HUES64 (cell line): Measurements from ENCODE around the gene SLC37A2.
A peak's percentile ranks its signal among the peaks of the same experiment; 100 is the strongest.

Experiments used
- H3K27ac ChIP-seq: 2 replicates; pipeline ENCODE4 v1.7.0; 2013; ENCODE audit warnings: low read depth, low read length, inconsistent platforms
- H3K27me3 ChIP-seq: 2 replicates; pipeline ENCODE4 v1.6.1; 2013; ENCODE audit warnings: mild to moderate bottlenecking, low read length; ENCODE audit not compliant: insufficient read depth
- H3K36me3 ChIP-seq: 2 replicates; pipeline ENCODE4 v1.6.1; 2013; ENCODE audit warnings: mild to moderate bottlenecking, low read length; ENCODE audit not compliant: insufficient read depth
- H3K4me1 ChIP-seq: 2 replicates; pipeline ENCODE4 v1.6.1; 2013; ENCODE audit warnings: mild to moderate bottlenecking, low read length, moderate library complexity; ENCODE audit not compliant: insufficient read depth
- H3K4me3 ChIP-seq: 2 replicates; pipeline ENCODE4 v1.5.1; 2013; ENCODE audit warnings: mild to moderate bottlenecking, low read length, moderate library complexity
- H3K9ac ChIP-seq: 2 replicates; pipeline ENCODE4 v1.6.1; 2013; ENCODE audit warnings: mild to moderate bottlenecking, low read depth, low read length
- H3K9me3 ChIP-seq: 2 replicates; pipeline ENCODE4 v1.6.1; 2013; ENCODE audit warnings: low read depth, low read length; ENCODE audit not compliant: insufficient read depth
- WGBS: fragments of 150-250, 120-280 bp; methylation state at CpG from one replicate; pipeline ENCODE4 v1.1.7; 2013; ENCODE audit warnings: missing lambda C conversion rate; 5-methylcytosine and 5-hydroxymethylcytosine counted together

Gene SLC37A2

GRCh38 chr11:125092669-125093068 lies 29.6 kb downstream of the SLC37A2 start:
- H3K9me3 ChIP-seq = no peaks in the 10 kb centered on the region
- H3K27ac ChIP-seq = no peak overlapping the region
- WGBS = 87% methylated on average over 6 of the region's 6 CpGs
- H3K4me1 ChIP-seq = peaks cover 20% of the 10 kb centered on the region
- H3K4me3 ChIP-seq = no peak overlapping the region
- H3K36me3 ChIP-seq = peaks cover 8% of the 10 kb centered on the region
- H3K27me3 ChIP-seq = no peaks in the 10 kb centered on the region
- no peak overlapping the region for H3K9ac ChIP-seq

DNA sequence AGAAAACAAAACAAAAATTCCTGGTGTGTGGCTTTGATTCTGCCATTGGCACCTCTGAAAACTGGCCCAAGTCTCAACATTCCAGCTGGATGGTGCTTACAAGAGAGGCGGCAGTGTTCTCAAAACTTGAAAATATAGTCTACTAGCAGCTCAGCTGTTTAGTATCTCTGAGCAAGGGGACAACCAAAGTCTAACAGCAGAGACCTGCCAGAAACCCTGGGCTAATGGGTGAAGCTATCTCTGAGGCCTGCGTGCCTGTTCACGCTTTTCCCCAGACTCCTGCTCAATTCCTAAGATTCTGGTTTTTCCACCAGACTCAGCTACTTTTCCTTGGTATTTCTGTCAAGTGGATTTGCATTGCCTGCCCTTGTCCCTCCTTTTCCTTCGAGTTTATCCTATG lies 30.4 kb downstream of the SLC37A2 start:
- 88% methylated on average over 4 of the region's 4 CpGs for WGBS
- Histone ChIP-seq H3K4me3 (no peak overlapping the region), H3K9ac (no peak overlapping the region), H3K27ac (no peak overlapping the region), H3K4me1 (peaks cover 20% of the 10 kb centered on the region), H3K9me3 (no peaks in the 10 kb centered on the region), H3K27me3 (no peaks in the 10 kb centered on the region), H3K36me3 (peaks cover 15% of the 10 kb centered on the region)

DNA sequence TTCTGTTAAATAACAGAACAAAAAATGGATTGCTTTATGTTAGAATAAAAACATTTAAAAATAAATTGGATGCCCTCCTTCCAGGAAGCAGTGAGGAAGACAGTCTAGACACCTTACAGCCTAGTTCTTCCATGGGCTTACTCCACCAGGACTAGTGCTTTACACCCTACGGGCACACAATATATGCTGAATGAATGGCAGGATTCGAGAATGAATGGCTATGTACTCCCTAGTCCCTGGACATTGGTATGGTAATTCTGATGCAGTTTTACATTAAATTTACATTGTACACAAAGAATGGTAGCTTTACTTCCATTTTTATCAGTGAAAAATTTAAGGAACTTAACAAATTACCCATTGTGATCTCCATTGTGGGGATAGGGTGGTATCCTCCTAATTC lies 31.6 kb downstream of the SLC37A2 start:
- Histone ChIP-seq H3K27me3 (no peaks in the 10 kb centered on the region), H3K9me3 (no peaks in the 10 kb centered on the region), H3K9ac (no peak overlapping the region), H3K36me3 (peaks cover 24% of the 10 kb centered on the region), H3K27ac (no peak overlapping the region), H3K4me3 (no peak overlapping the region), H3K4me1 (peaks cover 20% of the 10 kb centered on the region)
- WGBS = 94% methylated on average over 2 of the region's 2 CpGs

- no peaks in the 10 kb centered on the region for H3K4me1 ChIP-seq
- no peak overlapping the region for H3K9ac ChIP-seq
- peaks cover 6% of the 10 kb centered on the region; the same call in 1 of the 2 replicates for H3K9me3 ChIP-seq
- no peak overlapping the region for H3K4me3 ChIP-seq
- no peaks in the 10 kb centered on the region for H3K27me3 ChIP-seq
- peaks cover 45% of the 10 kb centered on the region for H3K36me3 ChIP-seq
- 96% methylated on average over 1 of the region's 2 CpGs for WGBS
- no peak overlapping the region for H3K27ac ChIP-seq
These were observed 37.0 kb downstream of the SLC37A2 start for GRCh38 chr11:125100136-125100535.

DNA sequence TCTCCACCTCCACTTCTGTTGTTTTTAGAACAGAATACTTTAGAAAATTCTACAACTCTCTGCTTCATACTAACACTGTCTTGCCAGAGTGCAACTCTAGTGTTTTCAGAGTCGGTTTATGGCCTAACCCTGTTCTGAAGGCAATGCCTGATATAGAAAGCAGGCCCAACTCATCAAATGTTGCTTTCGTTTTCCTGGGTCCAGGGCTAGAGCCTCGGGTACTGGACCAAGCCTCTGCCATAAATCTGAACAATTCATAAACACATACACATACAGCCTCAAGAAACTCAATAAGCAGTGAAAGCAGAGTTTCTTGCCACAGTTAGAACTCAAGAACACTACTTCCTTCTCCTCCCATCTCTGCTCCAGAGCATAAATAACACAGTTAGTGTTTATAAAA lies 38.5 kb downstream of the SLC37A2 start:
- peaks cover 12% of the 10 kb centered on the region for H3K9me3 ChIP-seq
- H3K27me3 ChIP-seq = no peaks in the 10 kb centered on the region
- peaks cover 45% of the 10 kb centered on the region for H3K36me3 ChIP-seq
- no peak overlapping the region for H3K27ac ChIP-seq
- 89% methylated on average over 3 of the region's 3 CpGs for WGBS
- no peak overlapping the region for H3K4me3 ChIP-seq
- H3K4me1 ChIP-seq = 0 out of 2 replicates have a peak, but pooled peaks cover 6% of the 10 kb centered on the region
- no peak overlapping the region for H3K9ac ChIP-seq

GRCh38 chr11:125102025-125102424 lies 38.9 kb downstream of the SLC37A2 start:
- peaks cover 16% of the 10 kb centered on the region for H3K9me3 ChIP-seq
- H3K27me3 ChIP-seq = no peaks in the 10 kb centered on the region
- no peak overlapping the region for H3K27ac ChIP-seq
- WGBS = 96% methylated on average over 19 of the region's 19 CpGs
- 0 out of 2 replicates have a peak, but pooled peaks cover 6% of the 10 kb centered on the region for H3K4me1 ChIP-seq
- no peak overlapping the region for H3K4me3 ChIP-seq
- peaks cover 48% of the 10 kb centered on the region for H3K36me3 ChIP-seq
- H3K9ac ChIP-seq = no peak overlapping the region

DNA sequence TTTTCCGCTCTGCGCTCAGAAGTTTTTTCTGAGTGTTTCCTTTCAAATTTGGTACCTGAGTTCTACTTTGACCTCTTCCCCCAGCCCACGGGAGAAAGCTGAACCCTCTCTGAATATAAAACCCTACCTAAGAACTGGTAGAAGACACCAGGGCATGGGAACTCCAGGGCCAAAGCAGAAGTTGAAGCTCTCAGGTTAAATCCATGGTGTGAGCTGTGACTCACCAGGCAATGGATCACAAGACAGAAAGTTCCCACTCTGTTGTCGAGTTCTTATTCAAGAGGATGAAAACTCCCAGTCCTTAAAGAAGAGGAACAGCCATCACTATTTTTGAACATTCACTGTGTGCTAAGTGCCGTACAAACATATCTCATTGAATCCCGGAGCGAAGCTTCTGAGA lies 39.4 kb downstream of the SLC37A2 start:
- Histone ChIP-seq H3K36me3 (peaks cover 46% of the 10 kb centered on the region), H3K9me3 (peaks cover 18% of the 10 kb centered on the region), H3K27me3 (no peaks in the 10 kb centered on the region)

DNA sequence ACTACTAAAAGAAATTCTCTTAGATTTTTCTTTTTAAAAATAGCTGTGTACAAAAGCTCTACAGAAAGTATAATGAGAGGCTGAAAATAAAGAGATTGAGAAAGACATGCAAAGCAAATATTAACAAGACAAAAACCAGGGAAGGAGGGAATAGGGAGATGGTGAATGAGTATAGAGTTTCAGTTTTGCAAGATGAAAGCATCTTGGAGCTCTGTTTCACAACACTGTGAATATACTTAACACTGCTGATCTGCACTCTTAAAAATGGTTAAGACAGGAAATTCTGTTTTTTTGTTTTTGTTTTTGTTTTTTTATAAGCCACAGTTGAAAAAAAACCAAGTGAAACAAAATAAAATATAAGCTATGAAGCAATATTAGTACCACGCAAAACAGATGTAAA lies 42.8 kb downstream of the SLC37A2 start:
- Histone ChIP-seq H3K36me3 (peaks cover 23% of the 10 kb centered on the region; the same call in 1 of the 2 replicates), H3K27me3 (no peaks in the 10 kb centered on the region), H3K9ac (no peak overlapping the region), H3K4me1 (peaks cover 13% of the 10 kb centered on the region; the same call in 1 of the 2 replicates), H3K4me3 (no peak overlapping the region), H3K27ac (peak overlapping the region; percentile 4; the same call in 1 of the 2 replicates), H3K9me3 (peaks cover 18% of the 10 kb centered on the region)
- no CpG with 5 or more reads among the region's 1 CpG for WGBS

More for the DNA sequence above, 39.4 kb downstream of the SLC37A2 start:
- Histone ChIP-seq H3K9ac (no peak overlapping the region), H3K4me3 (no peak overlapping the region), H3K4me1 (0 out of 2 replicates have a peak, but pooled peaks cover 6% of the 10 kb centered on the region), H3K27ac (no peak overlapping the region)
- 95% methylated on average over 7 of the region's 7 CpGs for WGBS

DNA sequence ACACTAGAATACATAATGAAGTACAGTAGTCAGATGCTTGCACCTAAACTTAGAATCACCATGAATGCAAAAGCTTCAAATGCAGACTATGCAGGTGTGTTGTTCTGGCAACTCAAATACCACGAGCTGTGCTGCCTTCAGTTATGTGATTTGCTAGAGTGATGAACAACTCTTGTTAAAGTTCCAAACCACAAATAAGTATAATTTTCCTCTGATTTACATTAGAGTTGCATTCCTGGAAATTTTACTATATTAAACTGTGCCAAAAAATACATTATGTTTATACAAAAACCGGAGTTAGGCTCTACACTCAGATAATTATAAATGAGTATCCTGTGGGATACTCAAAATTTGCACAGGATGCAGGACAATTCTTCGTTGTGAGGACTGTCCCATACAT lies 45.4 kb downstream of the SLC37A2 start:
- 86% methylated on average over 3 of the region's 3 CpGs for WGBS

GRCh38 chr11:125110506-125110905 lies 47.4 kb downstream of the SLC37A2 start:
- peaks cover 12% of the 10 kb centered on the region for H3K9me3 ChIP-seq
- H3K27ac ChIP-seq = no peak overlapping the region
- H3K4me3 ChIP-seq = peak overlapping the region; percentile 96
- no peaks in the 10 kb centered on the region for H3K27me3 ChIP-seq
- peak overlapping the region; percentile 74; the same call in 1 of the 2 replicates for H3K9ac ChIP-seq
- peaks cover 12% of the 10 kb centered on the region; the same call in 1 of the 2 replicates for H3K36me3 ChIP-seq
- WGBS = 92% methylated on average over 2 of the region's 4 CpGs
- H3K4me1 ChIP-seq = peaks cover 10% of the 10 kb centered on the region; the same call in 1 of the 2 replicates

More for the DNA sequence above, 45.4 kb downstream of the SLC37A2 start:
- Histone ChIP-seq H3K9ac (no peak overlapping the region), H3K9me3 (peaks cover 15% of the 10 kb centered on the region), H3K27ac (no peak overlapping the region), H3K36me3 (peaks cover 12% of the 10 kb centered on the region; the same call in 1 of the 2 replicates), H3K4me3 (no peak overlapping the region), H3K4me1 (peaks cover 13% of the 10 kb centered on the region; the same call in 1 of the 2 replicates), H3K27me3 (no peaks in the 10 kb centered on the region)

DNA sequence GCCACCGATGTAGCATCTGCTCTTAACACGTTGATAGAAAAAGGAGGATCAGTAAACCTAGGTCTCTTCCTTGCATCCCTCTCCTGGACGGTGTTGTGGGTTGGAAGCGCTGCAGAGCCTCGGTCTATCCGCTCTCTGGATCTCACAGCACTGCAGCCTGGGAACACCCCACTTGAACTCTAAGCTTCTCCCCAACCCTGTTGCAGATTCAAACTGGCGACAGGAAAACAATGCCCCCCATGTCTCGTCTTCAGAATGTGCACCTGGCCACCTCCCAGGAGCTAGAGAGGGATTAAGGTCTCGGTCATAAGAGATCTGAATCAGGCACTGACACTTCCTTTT lies 47.9 kb downstream of the SLC37A2 start:
- H3K4me3 ChIP-seq = peak overlapping the region; percentile 96
- H3K27ac ChIP-seq = peak overlapping the region; percentile 47
- peaks cover 7% of the 10 kb centered on the region; the same call in 1 of the 2 replicates for H3K4me1 ChIP-seq
- peak overlapping the region; percentile 74 for H3K9ac ChIP-seq
- H3K36me3 ChIP-seq = peaks cover 12% of the 10 kb centered on the region; the same call in 1 of the 2 replicates
- no peaks in the 10 kb centered on the region for H3K27me3 ChIP-seq
- peaks cover 12% of the 10 kb centered on the region for H3K9me3 ChIP-seq
- 1% methylated on average over 9 of the region's 9 CpGs for WGBS
